Measurements from ENCODE around the gene VRTN.

The VRTN gene

DNA sequence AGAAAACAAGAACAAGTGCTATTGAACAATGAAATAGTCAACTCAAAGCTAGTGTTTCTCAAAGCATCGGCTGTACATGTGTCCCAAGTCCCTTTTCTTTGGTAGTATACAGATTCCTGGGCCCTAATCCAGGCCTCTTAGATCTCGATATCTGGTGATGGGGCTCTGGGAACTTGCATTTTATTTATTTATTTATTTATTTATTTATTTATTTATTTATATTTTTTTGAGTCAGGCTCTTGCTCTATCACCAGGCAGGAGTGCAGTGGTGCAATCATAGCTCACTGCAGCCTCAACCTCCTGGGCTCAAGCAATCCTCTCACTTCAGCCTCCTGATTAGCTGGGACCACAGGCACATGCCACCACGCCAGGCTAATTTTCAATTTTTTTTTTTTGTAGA lies 60.6 kb downstream of the VRTN start:
- TF ChIP-seq HDGF (IDR thresholded peaks at IDR 0.05; ENCODE audit: borderline replicate concordance) (no peak), FOXA1 (IDR thresholded peaks at IDR 0.05) (no peak), LEF1 (IDR thresholded peaks at IDR 0.05; ENCODE audit: borderline replicate concordance) (no peak), L3MBTL2 (conservative IDR thresholded peaks at IDR 0.05) (no peak), ZNF384 (IDR thresholded peaks at IDR 0.05) (no peak), BHLHE40 (IDR thresholded peaks at IDR 0.05; ENCODE audit: borderline replicate concordance) (no peak), ARNT (IDR thresholded peaks at IDR 0.05) (no peak), NFRKB (IDR thresholded peaks at IDR 0.05) (no peak), SUZ12 (IDR thresholded peaks at IDR 0.05) (no peak)
- TF ChIP-seq, protein P1, sequence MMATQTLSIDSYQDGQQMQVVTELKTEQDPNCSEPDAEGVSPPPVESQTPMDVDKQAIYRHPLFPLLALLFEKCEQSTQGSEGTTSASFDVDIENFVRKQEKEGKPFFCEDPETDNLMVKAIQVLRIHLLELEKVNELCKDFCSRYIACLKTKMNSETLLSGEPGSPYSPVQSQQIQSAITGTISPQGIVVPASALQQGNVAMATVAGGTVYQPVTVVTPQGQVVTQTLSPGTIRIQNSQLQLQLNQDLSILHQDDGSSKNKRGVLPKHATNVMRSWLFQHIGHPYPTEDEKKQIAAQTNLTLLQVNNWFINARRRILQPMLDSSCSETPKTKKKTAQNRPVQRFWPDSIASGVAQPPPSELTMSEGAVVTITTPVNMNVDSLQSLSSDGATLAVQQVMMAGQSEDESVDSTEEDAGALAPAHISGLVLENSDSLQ (IDR thresholded peaks at IDR 0.05), result no peak
- ChIA-PET POLR2A (no interaction called here), CTCF (no interaction called here)
- no peak for DNase-seq (ENCODE audit: extremely low spot score)

DNA sequence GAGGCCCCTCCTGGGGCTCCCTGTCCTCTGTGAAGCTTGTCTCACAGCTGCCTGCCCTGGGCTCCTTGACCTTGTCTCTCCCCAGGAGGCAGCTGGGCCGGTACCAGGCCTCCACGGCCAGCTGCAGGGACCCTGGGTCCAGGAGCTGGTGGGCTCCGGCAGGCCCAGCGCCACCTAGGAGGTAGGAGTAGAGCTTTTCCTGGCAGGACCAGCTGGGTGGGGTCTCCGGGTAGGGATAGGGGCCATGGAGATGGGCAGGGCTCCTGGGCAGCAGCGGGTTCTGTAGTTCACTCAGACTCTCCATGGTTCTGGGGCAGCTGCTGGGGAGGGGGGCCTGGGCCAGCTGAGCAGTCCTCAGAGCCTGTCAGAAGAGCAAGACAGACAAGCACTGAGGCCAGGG lies 61.2 kb downstream of the VRTN start:
- CTCF ChIA-PET, result no interaction called here
- POLR2A ChIA-PET, result no interaction called here

More for the DNA sequence above, 61.2 kb downstream of the VRTN start:
- no peak for DNase-seq (ENCODE audit: extremely low spot score)
- TF ChIP-seq NFRKB (IDR thresholded peaks at IDR 0.05) (no peak), FOXM1 (IDR thresholded peaks at IDR 0.05; ENCODE audit: borderline replicate concordance) (no peak)

Data from HEK293T (cell line).